ENCODE data around the gene EIF2A. TPM values are rescaled to one million over a fixed set of nuclear protein-coding genes. Genes with fewer than 3 reads are reported as not detected.

Gene EIF2A
- total and polyA plus RNA-seq, 2 of the 13 experiments (the other 11 are each of a cell fraction or from before 2014, with no cell fraction given), result 124 to 139 TPM

- TF ChIP-seq NR2C2 (CRISPR knock-in tag; IDR thresholded peaks at IDR 0.05; ENCODE audit: borderline replicate concordance), result peak; percentile 59; the same call in 1 of the 2 replicates
- no peak; the same call in 1 of the 2 replicates for TF ChIP-seq ZNF382 (CRISPR knock-in tag; IDR thresholded peaks at IDR 0.05; ENCODE audit: borderline replicate concordance)
- peak; percentile 15; the same call in 1 of the 2 replicates for TF ChIP-seq PRDM10 (CRISPR knock-in tag; IDR thresholded peaks at IDR 0.05; ENCODE audit: low read depth)
- TF ChIP-seq ZNF10 (CRISPR knock-in tag; IDR thresholded peaks at IDR 0.05; ENCODE audit: borderline replicate concordance, low read depth), result no peak
- TF ChIP-seq PAX8 (CRISPR knock-in tag; IDR thresholded peaks at IDR 0.05; ENCODE audit: borderline replicate concordance), result peak; percentile 21; the same call in 1 of the 2 replicates
- TF ChIP-seq MYPOP (CRISPR knock-in tag; IDR thresholded peaks at IDR 0.05), result peak; percentile 22
- TF ChIP-seq MAF1 (CRISPR knock-in tag; IDR thresholded peaks at IDR 0.05; ENCODE audit: borderline replicate concordance), result no peak; the same call in 1 of the 2 replicates
- TF ChIP-seq CCAR2 (optimal IDR thresholded peaks at IDR 0.05; ENCODE audit: low read depth, low read length), result no peak
- TF ChIP-seq ZBTB7A (CRISPR knock-in tag; IDR thresholded peaks at IDR 0.05), result no peak
- peak; percentile 6; the same call in 1 of the 2 replicates for TF ChIP-seq ZNF143 (CRISPR knock-in tag; IDR thresholded peaks at IDR 0.05)
- TF ChIP-seq ZNF878 (CRISPR knock-in tag; IDR thresholded peaks at IDR 0.05), result 0 out of 2 replicates have a peak, but pooled peaks have one; percentile 26
- peak; percentile 44; the same call in 1 of the 2 replicates for TF ChIP-seq KLF9 (CRISPR knock-in tag; IDR thresholded peaks at IDR 0.05; ENCODE audit: low read depth)
- TF ChIP-seq ZNF570 (CRISPR knock-in tag; IDR thresholded peaks at IDR 0.05; ENCODE audit: borderline replicate concordance), result no peak
- no peak; the same call in 1 of the 2 replicates for TF ChIP-seq AKAP8 (CRISPR knock-in tag; IDR thresholded peaks at IDR 0.05)
- no peak for TF ChIP-seq CEBPZ (IDR thresholded peaks at IDR 0.05; ENCODE audit: low read length)
- TF ChIP-seq THAP7 (CRISPR knock-in tag; IDR thresholded peaks at IDR 0.05), result peak; percentile 50; the same call in 1 of the 2 replicates
- TF ChIP-seq KDM3A (CRISPR knock-in tag; IDR thresholded peaks at IDR 0.05; ENCODE audit: low read depth), result peak; percentile 20; the same call in 1 of the 2 replicates
- TF ChIP-seq ZNF567 (CRISPR knock-in tag; IDR thresholded peaks at IDR 0.05; ENCODE audit: borderline replicate concordance), result no peak
- peak; percentile 68; the same call in 1 of the 2 replicates for TF ChIP-seq ZNF747 (CRISPR knock-in tag; IDR thresholded peaks at IDR 0.05; ENCODE audit: borderline replicate concordance)
These were observed 56.8 kb downstream of the EIF2A start, which contains the start of gene SELENOT (continued) for GRCh38 chr3:150603153-150603979.
